PC-3 (cell line): ENCODE results near the gene CARS1. TPM values are rescaled to one million over a fixed set of nuclear protein-coding genes. Genes with fewer than 3 reads are reported as not detected.

ENCODE experiments used
- ATAC-seq: fragments of 200-7000 bp; cut with Tn5 transposase; 2 replicates; pipeline ENCODE4 v1.9.1; 2020; ENCODE audit warnings: mild to moderate bottlenecking, moderate library complexity
- Bru-seq: library from RNA; stranded (reverse); fragments of 400-500 nt; gene quantifications from one replicate; lab custom pipeline; 2021; lab: Mats Ljungman, UMichigan
- BruChase-seq, 2 experiments: library from RNA; stranded (reverse); fragments of 400-500 nt; gene quantifications; one replicate each; lab custom pipeline; 2021; lab: Mats Ljungman, UMichigan
- BruUV-seq: library from RNA; stranded (reverse); fragments of 400-500 nt; replicated peaks from 2 replicates; lab custom pipeline; 2021; lab: Mats Ljungman, UMichigan
- CTCF ChIA-PET: fragments of 300-600 bp; sonication (Branson Sonifier 250); formaldehyde crosslinking; loops from one replicate; lab custom pipeline; 2022; ENCODE audit warnings: antibody characterized with exemption; lab: Charles Lee
- POLR2A ChIA-PET: fragments of 300-600 bp; sonication (Branson Sonifier 250); formaldehyde crosslinking; loops from one replicate; lab custom pipeline; 2022; ENCODE audit warnings: antibody characterized with exemption; ENCODE audit not compliant: unreplicated experiment; lab: Charles Lee
- DNase-seq: peaks from one replicate; pipeline ENCODE4 v3.0.0-alpha.2; 2015
- H2AFZ ChIP-seq: fragments of 300-600 bp; sonication (generic); 2 replicates; pipeline ENCODE4 v1.6.0; 2016; ENCODE audit warnings: antibody characterized with exemption, low read length
- H3F3A ChIP-seq: fragments of 300-600 bp; sonication (generic); one replicate; pipeline ENCODE4 v1.6.0; 2017; ENCODE audit warnings: antibody characterized with exemption, low read length, control low read depth, mild to moderate bottlenecking; ENCODE audit not compliant: unreplicated experiment
- H3K27ac ChIP-seq: fragments of 300-600 bp; sonication (generic); 2 replicates; pipeline ENCODE4 v1.5.1; 2016; ENCODE audit warnings: mild to moderate bottlenecking, low read length
- H3K27me3 ChIP-seq: fragments of 300-600 bp; sonication (generic); 2 replicates; pipeline ENCODE4 v1.6.1; 2016; ENCODE audit warnings: low read length, mixed read lengths
- H3K36me3 ChIP-seq: fragments of 300-600 bp; sonication (generic); 2 replicates; pipeline ENCODE4 v1.6.1; 2016; ENCODE audit warnings: low read depth, mixed run types, low read length, mixed read lengths
- H3K4me1 ChIP-seq: fragments of 300-600 bp; sonication (generic); 2 replicates; pipeline ENCODE4 v1.5.1; 2016; ENCODE audit warnings: low read length; ENCODE audit not compliant: insufficient read depth
- H3K4me2 ChIP-seq: fragments of 300-600 bp; sonication (generic); 2 replicates; pipeline ENCODE4 v1.6.0; 2016; ENCODE audit warnings: low read length
- H3K4me3 ChIP-seq: fragments of 300-600 bp; sonication (generic); 2 replicates; pipeline ENCODE4 v1.5.1; 2016; ENCODE audit warnings: mild to moderate bottlenecking, low read length, mixed read lengths
- H3K79me2 ChIP-seq: fragments of 300-600 bp; sonication (generic); 2 replicates; pipeline ENCODE4 v1.6.1; 2017; ENCODE audit warnings: low read length, mixed read lengths
- H3K9ac ChIP-seq: fragments of 300-600 bp; sonication (generic); 2 replicates; pipeline ENCODE4 v1.6.0; 2016; ENCODE audit warnings: mild to moderate bottlenecking, low read length
- H3K9me2 ChIP-seq: fragments of 300-600 bp; sonication (generic); replicated peaks from 2 replicates; pipeline ENCODE4 v1.6.1; 2016; ENCODE audit warnings: mixed run types, low read length, mixed read lengths
- H3K9me3 ChIP-seq: fragments of 300-600 bp; sonication (generic); 2 replicates; pipeline ENCODE4 v1.6.1; 2016; ENCODE audit warnings: low read length, mixed read lengths
- H4K20me1 ChIP-seq: fragments of 300-600 bp; sonication (generic); 2 replicates; pipeline ENCODE4 v1.6.1; 2016; ENCODE audit warnings: low read length, mixed read lengths
- EZH2 ChIP-seq: fragments of 300-600 bp; sonication (generic); IDR thresholded peaks from one replicate; pipeline ENCODE4 v1.6.1; 2017; ENCODE audit warnings: antibody characterized with exemption, mild to moderate bottlenecking, low read length; ENCODE audit not compliant: unreplicated experiment
- EZH2phosphoT487 ChIP-seq: fragments of 300-600 bp; sonication (generic); IDR thresholded peaks from 2 replicates; pipeline ENCODE4 v1.6.1; 2018; ENCODE audit warnings: mild to moderate bottlenecking, antibody characterized with exemption, low read length, borderline replicate concordance
- intact Hi-C: fragments of 100-400 bp; cut with micrococcal nuclease; formaldehyde crosslinking; loops from 2 replicates; pipeline ENCODE4 v1.9.0; 2023
- long read RNA-seq: library from polyadenylated mRNA; unstranded; transcript quantifications from one replicate; pipeline ENCODE4 v2.0.0, GENCODE V29; 2021; ENCODE audit not compliant: unreplicated experiment
- total RNA-seq: library from RNA; depleted of rRNA; stranded (reverse); fragments of >200 nt; gene quantifications from 2 replicates; pipeline ENCODE4 v1.2.3, GENCODE V29; 2014; rRNA removed
- TF ChIP-seq, protein P1 (sequence below): fragments of 300-600 bp; sonication (generic); conservative IDR thresholded peaks from 2 replicates; pipeline ENCODE4 v1.5.1; 2017; ENCODE audit warnings: antibody characterized with exemption, low read depth, mild to moderate bottlenecking, low read length

CARS1 gene
- total RNA-seq (39.7 and 43.7 TPM in 2 replicates), Bru-seq, nascent RNA (percentile 92 among the genes with signal in this experiment), BruChase-seq, experiment 1, labeled RNA remaining after a 6-hour chase (percentile 92 among the genes with signal in this experiment), BruChase-seq, experiment 2, labeled RNA remaining after a 2-hour chase (percentile 96 among the genes with signal in this experiment)
- long read RNA-seq, transcript CARS-202 (23 exons, 2,758 nt) = minor isoform, 48 of 639 reads
- long read RNA-seq, transcript CARS-203 (22 exons, 2,685 nt) = major isoform, 149 of 639 reads
- long read RNA-seq, transcript CARS-201 (22 exons, 2,491 nt) = minor isoform, 73 of 639 reads
- long read RNA-seq, partial matches to known transcripts = 225 of 639 reads
- long read RNA-seq, other reads (novel, unspliced or antisense) = 140 of 639 reads

DNA sequence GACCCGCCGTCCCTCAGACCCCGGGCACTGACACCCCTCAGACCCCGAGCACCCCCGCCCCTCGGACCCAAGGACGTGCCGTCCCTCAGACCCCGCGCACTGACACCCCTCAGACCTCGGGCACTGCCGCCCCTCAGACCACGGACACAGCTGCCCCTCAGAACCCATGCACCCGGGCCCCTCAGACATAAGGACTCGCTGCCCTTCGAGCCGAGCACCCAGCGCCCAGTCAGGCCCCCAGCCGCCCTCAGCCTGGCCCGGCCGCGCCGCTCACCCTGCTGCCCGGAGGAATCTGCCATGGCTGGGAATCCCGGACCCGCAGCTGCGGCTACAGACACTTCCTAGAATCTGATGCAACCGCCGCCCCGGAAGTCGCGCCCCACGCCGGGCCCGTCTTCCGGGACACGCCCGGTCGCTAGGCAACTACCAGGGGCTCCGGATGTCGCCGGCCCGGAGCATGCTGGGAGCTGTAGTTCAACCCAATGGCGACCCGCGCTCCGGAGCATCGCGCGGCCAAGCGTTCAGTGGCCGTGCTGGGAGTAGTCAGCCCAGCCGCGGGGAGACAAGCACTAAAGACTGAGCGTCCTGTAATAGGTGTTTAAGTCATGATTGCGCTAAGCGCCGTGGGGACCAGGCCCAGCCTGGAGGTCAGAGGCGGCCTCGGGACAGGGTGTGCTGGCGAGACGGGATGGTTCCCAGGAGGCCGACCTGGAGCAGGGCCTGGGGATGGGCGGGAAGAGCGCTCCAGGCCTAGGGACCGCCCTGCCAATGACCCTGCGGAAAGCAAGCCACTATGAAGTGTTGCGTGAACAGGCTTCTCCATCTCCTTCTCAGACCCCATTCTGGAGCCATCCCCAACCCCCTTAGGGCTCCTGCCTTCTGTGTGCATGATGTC is at the start of gene CARS1:
Gene CARS1 (minus strand): TSS at position 355 of the 895 bp plus-strand sequence. CDS start 56 bp downstream, at position 299.
- H3K79me2 ChIP-seq = peaks cover 46% of the 10 kb centered on the region
- peaks cover 22% of the 10 kb centered on the region for H3K4me1 ChIP-seq
- H3K4me3 ChIP-seq = peak within 1 kb of the TSS; percentile 98
- ChIA-PET POLR2A (no interaction called here), CTCF (interaction anchor here (0.6 to 0.7 kb wide), 2 partner anchors 34 to 127 kb away, joined by 3 to 8 read pairs; no protein-coding TSS in a partner anchor)
- H3K36me3 ChIP-seq = no peaks in the 10 kb centered on the region
- H3K9ac ChIP-seq = peak within 1 kb of the TSS; percentile 95
- ATAC-seq = peak; percentile 95
- intact Hi-C loops = loop anchor here (5.0 kb wide), 1 partner anchor 35 kb away; no protein-coding TSS in a partner anchor
- peak within 1 kb of the TSS; percentile 95 for H3K4me2 ChIP-seq
- H3K9me2 ChIP-seq = no peaks in the 10 kb centered on the region
- no peaks in the 10 kb centered on the region for H3K9me3 ChIP-seq
- DNase-seq = peak; percentile 92
- no peaks in the 10 kb centered on the region for H3F3A ChIP-seq
- no peaks in the 10 kb centered on the region for H3K27me3 ChIP-seq
- H2AFZ ChIP-seq = peak within 1 kb of the TSS; percentile 88
- TF ChIP-seq EZH2 (no peak), EZH2phosphoT487 (no peak)
- TF ChIP-seq, protein P1, sequence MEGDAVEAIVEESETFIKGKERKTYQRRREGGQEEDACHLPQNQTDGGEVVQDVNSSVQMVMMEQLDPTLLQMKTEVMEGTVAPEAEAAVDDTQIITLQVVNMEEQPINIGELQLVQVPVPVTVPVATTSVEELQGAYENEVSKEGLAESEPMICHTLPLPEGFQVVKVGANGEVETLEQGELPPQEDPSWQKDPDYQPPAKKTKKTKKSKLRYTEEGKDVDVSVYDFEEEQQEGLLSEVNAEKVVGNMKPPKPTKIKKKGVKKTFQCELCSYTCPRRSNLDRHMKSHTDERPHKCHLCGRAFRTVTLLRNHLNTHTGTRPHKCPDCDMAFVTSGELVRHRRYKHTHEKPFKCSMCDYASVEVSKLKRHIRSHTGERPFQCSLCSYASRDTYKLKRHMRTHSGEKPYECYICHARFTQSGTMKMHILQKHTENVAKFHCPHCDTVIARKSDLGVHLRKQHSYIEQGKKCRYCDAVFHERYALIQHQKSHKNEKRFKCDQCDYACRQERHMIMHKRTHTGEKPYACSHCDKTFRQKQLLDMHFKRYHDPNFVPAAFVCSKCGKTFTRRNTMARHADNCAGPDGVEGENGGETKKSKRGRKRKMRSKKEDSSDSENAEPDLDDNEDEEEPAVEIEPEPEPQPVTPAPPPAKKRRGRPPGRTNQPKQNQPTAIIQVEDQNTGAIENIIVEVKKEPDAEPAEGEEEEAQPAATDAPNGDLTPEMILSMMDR = no peak
- H3K27ac ChIP-seq = peak within 1 kb of the TSS; percentile 54
- BruUV-seq = TSS peak; percentile 50
- H4K20me1 ChIP-seq = peaks cover 6% of the 10 kb centered on the region; the same call in 1 of the 2 replicates

DNA sequence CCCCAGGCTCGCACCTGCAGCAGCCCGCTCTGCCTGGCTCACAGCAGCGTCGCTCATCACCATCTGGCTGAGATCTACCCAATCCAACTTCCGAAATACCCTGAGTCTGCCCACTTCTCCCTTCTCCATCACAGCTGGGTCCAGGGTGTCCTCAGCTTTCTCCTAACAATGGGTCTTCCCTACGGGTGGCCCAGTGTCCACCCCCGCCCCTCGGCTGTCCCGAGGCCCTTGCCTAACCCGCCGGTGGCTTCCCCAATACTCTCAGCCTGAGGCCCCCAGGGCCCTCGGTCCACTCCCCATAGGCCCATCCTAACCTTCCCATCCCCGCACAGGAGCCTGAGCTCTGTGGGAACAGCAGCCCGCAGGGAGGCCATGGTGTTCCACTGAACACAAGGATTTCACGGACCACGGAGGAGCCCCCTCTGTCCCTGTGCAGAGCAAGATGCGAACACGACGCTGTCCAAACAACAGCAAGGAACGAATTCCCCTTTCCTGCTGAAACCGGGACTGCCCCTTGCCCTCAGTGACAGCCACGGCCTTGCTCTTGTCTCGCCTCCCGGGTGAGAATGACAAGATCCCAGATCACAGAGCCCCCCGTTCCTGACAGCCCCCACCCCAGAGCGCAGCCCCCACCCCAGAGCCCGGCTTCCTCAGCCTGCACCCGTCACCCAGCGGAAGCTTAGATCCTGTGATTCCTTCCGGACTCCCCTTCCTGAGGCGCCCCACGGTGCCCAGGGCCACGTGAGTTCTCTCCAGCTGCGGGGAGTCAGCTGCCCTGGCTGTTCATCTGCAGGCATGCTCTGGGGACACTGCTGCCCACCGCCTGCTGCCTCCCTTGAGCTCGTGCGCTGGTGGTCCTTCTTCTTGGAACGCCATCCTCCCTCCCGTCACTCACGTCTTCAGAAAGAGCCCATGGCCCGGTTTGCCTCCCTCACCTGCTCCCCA is 48.8 kb upstream of the CARS1 start:
- BruUV-seq = no TSS peak
- Histone ChIP-seq H3K9me3 (no peaks in the 10 kb centered on the region), H2AFZ (no peak overlapping the region), H3K9me2 (no peaks in the 10 kb centered on the region), H3K4me2 (no peak overlapping the region), H3K27me3 (no peaks in the 10 kb centered on the region), H3F3A (no peaks in the 10 kb centered on the region), H3K4me3 (no peak overlapping the region), H4K20me1 (no peaks in the 10 kb centered on the region), H3K79me2 (no peaks in the 10 kb centered on the region), H3K27ac (no peak overlapping the region), H3K9ac (no peak overlapping the region), H3K36me3 (no peaks in the 10 kb centered on the region; the same call in 1 of the 2 replicates), H3K4me1 (no peaks in the 10 kb centered on the region)
- TF ChIP-seq, protein P1 = no peak
- TF ChIP-seq EZH2phosphoT487 = no peak
- no peak for ATAC-seq
- DNase-seq = no peak
- intact Hi-C loops = no loop called here
- POLR2A ChIA-PET = no interaction called here
- CTCF ChIA-PET = no interaction called here
